Measurements from ENCODE around the gene RMND5A. TPM values are rescaled to one million over a fixed set of nuclear protein-coding genes. Genes with fewer than 3 reads are reported as not detected.

RMND5A gene
- total RNA-seq, 2 experiments from 2014 or later, result 34.4 to 35.2 TPM

GRCh38 chr2:86821842-86822241 lies 101.8 kb downstream of the RMND5A start:
- no peak for DNase-seq
- CTCF ChIA-PET, result interaction anchor here (0.8 to 10.2 kb wide), 3 partner anchors 9 to 13 kb away, joined by 3 to 82 read pairs (median 9); no protein-coding TSS in a partner anchor
- peaks cover 80% of the 10 kb centered on the region for H3K4me1 Mint-ChIP-seq (ENCODE audit: low read depth)
- H3K36me3 Mint-ChIP-seq (ENCODE audit: low read depth), result peaks cover 44% of the 10 kb centered on the region
- no peaks in the 10 kb centered on the region for H3K27me3 Mint-ChIP-seq (ENCODE audit: low read depth)
- POLR2A ChIA-PET, result interaction anchor here (1.2 to 12.1 kb wide), 4 partner anchors 11 to 36 kb away, joined by 6 to 218 read pairs (median 51); partner anchors contain the start of gene CD8A
- H3K9me3 Mint-ChIP-seq (ENCODE audit: insufficient read depth), result no peaks in the 10 kb centered on the region
- peak overlapping the region; percentile 83 for H3K4me3 Mint-ChIP-seq
- no peak for ATAC-seq
- H3K27ac Mint-ChIP-seq, result peak overlapping the region; percentile 97

GRCh38 chr2:86822668-86823345 lies 102.7 kb downstream of the RMND5A start:
- CTCF ChIA-PET, result interaction anchor here (0.9 to 10.2 kb wide), 4 partner anchors 10 to 36 kb away, joined by 3 to 82 read pairs (median 6); partner anchors contain the start of gene CD8A
- POLR2A ChIA-PET, result interaction anchor here (0.7 to 12.1 kb wide), 6 partner anchors 9 to 1478 kb away, joined by 3 to 218 read pairs (median 22); partner anchors contain the start of gene CD8A
- DNase-seq (no peak), ATAC-seq (no peak)
- peaks cover 42% of the 10 kb centered on the region for H3K36me3 Mint-ChIP-seq (ENCODE audit: low read depth)
- H3K27me3 Mint-ChIP-seq (ENCODE audit: low read depth), result no peaks in the 10 kb centered on the region
- H3K27ac Mint-ChIP-seq, result peak overlapping the region; percentile 94
- H3K4me1 Mint-ChIP-seq (ENCODE audit: low read depth), result peaks cover 84% of the 10 kb centered on the region
- peak overlapping the region; percentile 64 for H3K4me3 Mint-ChIP-seq
- H3K9me3 Mint-ChIP-seq (ENCODE audit: insufficient read depth), result no peaks in the 10 kb centered on the region

GRCh38 chr2:86825036-86825692 lies 105.1 kb downstream of the RMND5A start:
- Mint-ChIP-seq H3K4me1 (ENCODE audit: low read depth) (peaks cover 86% of the 10 kb centered on the region), H3K36me3 (ENCODE audit: low read depth) (peaks cover 37% of the 10 kb centered on the region), H3K27me3 (ENCODE audit: low read depth) (no peaks in the 10 kb centered on the region), H3K4me3 (peak overlapping the region; percentile 80), H3K27ac (peak overlapping the region; percentile 94), H3K9me3 (ENCODE audit: insufficient read depth) (no peaks in the 10 kb centered on the region)
- ATAC-seq (peak; percentile 24), DNase-seq (peak; percentile 70)
- POLR2A ChIA-PET, result interaction anchor here (0.7 to 12.1 kb wide), 14 partner anchors 10 to 384 kb away, joined by 3 to 218 read pairs (median 5); partner anchors contain the start of genes CD8A and KDM3A
- CTCF ChIA-PET, result interaction anchor here (0.7 to 10.2 kb wide), 8 partner anchors 10 to 39 kb away, joined by 3 to 82 read pairs (median 5); no protein-coding TSS in a partner anchor

GRCh38 chr2:86825693-86826381 lies 105.7 kb downstream of the RMND5A start:
- Mint-ChIP-seq H3K27me3 (ENCODE audit: low read depth) (no peaks in the 10 kb centered on the region), H3K9me3 (ENCODE audit: insufficient read depth) (no peaks in the 10 kb centered on the region), H3K4me3 (peak overlapping the region; percentile 80), H3K36me3 (ENCODE audit: low read depth) (peaks cover 34% of the 10 kb centered on the region), H3K4me1 (ENCODE audit: low read depth) (peaks cover 80% of the 10 kb centered on the region), H3K27ac (peak overlapping the region; percentile 94)
- DNase-seq (peak; percentile 93), ATAC-seq (peak; percentile 78)
- POLR2A ChIA-PET, result interaction anchor here (0.8 to 12.1 kb wide), 17 partner anchors 9 to 385 kb away, joined by 3 to 218 read pairs (median 4); partner anchors contain the start of genes CD8A, CD8B and KDM3A
- CTCF ChIA-PET, result interaction anchor here (0.7 to 10.2 kb wide), 8 partner anchors 11 to 40 kb away, joined by 3 to 82 read pairs (median 4); no protein-coding TSS in a partner anchor

GRCh38 chr2:86826951-86827350 lies 106.9 kb downstream of the RMND5A start:
- ChIA-PET POLR2A (interaction anchor here (1.2 to 12.1 kb wide), 4 partner anchors 8 to 41 kb away, joined by 3 to 218 read pairs (median 39); partner anchors contain the start of gene CD8B), CTCF (interaction anchor here (1.1 to 10.2 kb wide), 3 partner anchors 11 to 18 kb away, joined by 5 to 82 read pairs (median 6); no protein-coding TSS in a partner anchor)
- Mint-ChIP-seq H3K27ac (peak overlapping the region; percentile 94), H3K9me3 (ENCODE audit: insufficient read depth) (no peaks in the 10 kb centered on the region), H3K27me3 (ENCODE audit: low read depth) (no peaks in the 10 kb centered on the region), H3K4me3 (peak overlapping the region; percentile 80), H3K36me3 (ENCODE audit: low read depth) (peaks cover 30% of the 10 kb centered on the region), H3K4me1 (ENCODE audit: low read depth) (peaks cover 82% of the 10 kb centered on the region)
- DNase-seq, result peak; percentile 38
- peak; percentile 13 for ATAC-seq

Other genes with a start within 250 kb of the RMND5A start
- 10 to 100 TPM; 38.4 to 39.9 TPM for gene CHMP3, start 156.8 kb upstream of the RMND5A start, total RNA-seq
- gene RNF103, start 96.4 kb upstream of the RMND5A start, total RNA-seq, result 1 to 10 TPM; 8.7 to 9.9 TPM
- gene CD8A, start 70.6 kb downstream of the RMND5A start, total RNA-seq, result 100 to 1,000 TPM; 667 to 675 TPM
- 100 to 1,000 TPM; 423 to 439 TPM for gene CD8B, start 141.6 kb downstream of the RMND5A start, total RNA-seq
- 1 to 10 TPM; 4.6 to 5.6 TPM for gene RGPD1, start 221.8 kb downstream of the RMND5A start, total RNA-seq

Measured in activated CD8-positive, alpha-beta T cell treated with anti-CD3 and anti-CD28 coated beads, Interleukin-2, amount 10 ng/mL, durations not matched to agents 7 days and 5 days (primary cell).